SHP77 (cell line): ENCODE results near the gene VBP1.
"Not testable (repeated sequence)": the region's sequence is repeated elsewhere in the genome, so short reads cannot be mapped to it uniquely, and the experiment has no call there.

Experiments
- DNase-seq, 2 experiments: peaks; one replicate each; lab custom pipeline; 2025; lab: John Stamatoyannopoulos, UW

The VBP1 gene, protein sequence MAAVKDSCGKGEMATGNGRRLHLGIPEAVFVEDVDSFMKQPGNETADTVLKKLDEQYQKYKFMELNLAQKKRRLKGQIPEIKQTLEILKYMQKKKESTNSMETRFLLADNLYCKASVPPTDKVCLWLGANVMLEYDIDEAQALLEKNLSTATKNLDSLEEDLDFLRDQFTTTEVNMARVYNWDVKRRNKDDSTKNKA

DNA sequence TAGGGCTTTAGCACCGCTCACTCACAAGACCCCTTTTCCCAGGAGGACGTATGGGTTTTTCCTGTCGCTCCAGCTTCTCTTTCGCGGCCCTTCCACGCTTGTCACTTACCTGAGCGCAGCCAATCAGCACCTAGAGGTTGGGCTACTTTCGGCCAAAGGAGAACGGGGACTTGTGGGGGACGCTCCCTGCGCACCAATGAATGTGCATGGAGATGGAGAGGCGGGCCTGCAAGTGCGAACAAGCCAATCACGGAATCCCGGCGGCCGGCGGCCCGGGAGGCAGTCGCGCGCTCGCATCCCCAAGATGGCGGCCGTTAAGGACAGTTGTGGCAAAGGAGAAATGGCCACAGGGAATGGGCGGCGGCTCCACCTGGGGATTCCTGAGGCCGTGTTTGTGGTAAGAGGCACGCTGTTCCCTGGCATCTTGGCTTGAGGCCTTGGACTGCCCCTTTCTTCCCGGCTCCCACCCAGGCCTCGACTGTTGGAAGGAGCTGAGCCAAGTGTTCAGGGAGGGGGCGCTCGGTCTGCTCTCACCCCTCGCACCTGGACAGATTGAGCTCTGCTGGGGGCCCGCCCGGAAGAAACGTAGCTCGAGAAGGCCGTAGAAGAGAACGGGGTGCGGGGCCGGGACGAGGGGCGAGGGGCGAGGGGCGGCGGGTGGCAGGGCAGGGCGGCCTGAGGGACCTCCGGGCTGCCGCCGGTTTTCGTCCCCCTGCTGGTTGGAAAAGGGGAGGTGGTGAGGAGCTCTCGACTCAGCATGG lies at the start of gene VBP1:
Gene VBP1 (plus strand): TSS at position 282 of the 761 bp plus-strand sequence. CDS start 23 bp downstream, at position 305.
- peak; percentile 81 to 89 for DNase-seq

DNA sequence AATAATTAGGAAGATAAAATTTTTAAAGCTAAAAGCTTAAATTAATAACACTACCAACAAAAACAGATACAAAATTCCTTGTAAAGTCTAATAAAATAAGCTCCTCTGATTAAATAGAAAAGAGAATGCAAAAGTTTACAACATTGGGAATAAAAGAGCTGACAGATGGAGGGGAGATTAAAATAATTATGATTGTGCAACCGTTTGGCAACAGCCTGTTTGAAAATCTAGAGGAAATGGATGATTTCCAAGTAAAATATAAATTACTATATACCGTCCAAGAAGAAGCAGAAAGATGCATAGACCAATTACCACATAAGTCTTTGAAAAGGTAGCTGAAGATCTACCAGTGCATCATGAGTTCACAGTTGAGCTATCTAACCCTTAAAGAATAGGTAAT lies 46.4 kb upstream of the VBP1 start:
- DNase-seq: no peak

DNA sequence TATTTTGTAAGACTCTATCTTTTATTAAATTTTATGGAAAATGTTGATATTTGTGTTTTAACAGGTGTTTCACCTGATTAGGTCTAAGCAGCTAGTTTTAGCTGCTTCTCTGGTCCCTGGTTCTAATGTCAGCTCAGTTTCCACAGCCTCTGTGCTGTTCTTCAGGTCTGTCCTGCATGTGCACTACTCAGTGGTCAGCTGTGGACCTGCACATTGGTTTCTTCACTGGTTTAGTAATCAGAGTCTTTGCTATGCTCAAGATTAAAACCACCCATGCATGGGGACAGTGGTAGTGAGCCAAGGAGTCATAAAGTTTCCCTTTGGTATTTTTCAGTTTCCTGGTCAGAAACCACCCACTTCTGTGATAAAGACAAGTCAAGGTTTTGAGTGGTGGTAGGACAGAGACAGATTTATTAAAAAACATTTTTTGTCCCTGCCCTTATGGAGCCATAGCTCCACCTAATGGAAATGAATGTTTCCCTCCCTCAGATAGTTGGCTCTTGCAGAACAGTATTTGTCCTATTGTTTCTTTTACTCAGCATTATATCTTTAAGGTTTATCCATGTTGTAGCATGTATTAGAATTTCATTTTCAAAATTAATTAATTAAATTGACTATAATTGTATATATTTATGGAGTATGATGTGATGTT lies 36.8 kb upstream of the VBP1 start:
- DNase-seq: no peak

DNA sequence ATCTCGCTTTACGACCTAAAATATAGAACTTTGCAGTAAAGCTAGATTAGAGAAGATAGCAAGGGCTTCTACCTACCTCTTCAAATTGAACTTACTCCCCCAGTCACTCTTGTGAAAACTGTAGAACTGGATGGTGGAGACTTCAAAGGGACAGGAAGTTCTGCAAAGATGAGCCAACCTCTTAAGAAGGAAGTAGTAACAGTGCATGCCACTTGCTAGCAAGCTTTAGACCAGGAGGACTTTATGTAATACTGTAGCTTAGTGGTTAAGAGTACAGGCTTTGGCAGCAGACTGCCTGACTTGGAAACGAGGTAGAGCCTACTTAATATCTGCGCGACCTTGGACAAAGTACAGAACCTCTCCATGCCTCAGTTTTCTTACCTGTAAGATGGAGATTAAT lies 27.5 kb upstream of the VBP1 start:
- no peak for DNase-seq

DNA sequence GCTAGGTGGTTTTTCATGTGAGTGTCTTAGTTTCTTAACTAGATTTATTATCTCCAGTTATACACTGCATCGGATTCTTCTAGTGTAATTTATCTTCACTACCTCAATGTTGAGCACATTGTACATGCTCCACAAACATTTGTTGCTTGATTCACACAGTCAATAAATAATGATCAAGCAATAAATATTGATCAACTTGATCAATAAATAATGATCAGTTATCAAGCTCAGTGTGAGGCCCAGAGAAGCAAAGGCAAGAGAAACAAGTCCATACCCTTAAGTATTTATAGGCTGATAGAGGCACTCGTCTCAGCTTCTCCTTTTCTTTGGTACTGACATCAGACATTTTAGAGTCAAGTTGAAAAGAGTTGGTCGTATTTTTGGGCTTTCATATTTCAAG lies 5.1 kb upstream of the VBP1 start:
- no peak for DNase-seq

DNA sequence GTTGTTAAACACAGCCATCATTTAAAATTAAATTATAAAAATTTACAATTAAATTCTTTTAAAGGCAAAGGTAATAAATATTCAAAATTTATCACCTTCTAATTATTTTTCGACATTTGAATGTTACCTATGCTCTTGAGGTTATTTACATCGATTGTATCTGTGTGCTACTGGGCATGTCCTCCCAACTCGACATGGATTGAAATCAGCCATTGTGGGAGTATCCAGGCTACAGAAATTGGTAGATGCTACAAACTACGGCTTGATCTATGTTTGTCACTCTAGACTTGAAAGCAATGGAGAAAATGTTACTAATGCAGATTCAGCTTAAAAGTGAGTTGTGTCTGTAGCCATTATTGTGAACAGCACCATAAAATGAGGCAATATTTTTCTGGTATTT lies 2.5 kb upstream of the VBP1 start:
- no peak for DNase-seq

DNA sequence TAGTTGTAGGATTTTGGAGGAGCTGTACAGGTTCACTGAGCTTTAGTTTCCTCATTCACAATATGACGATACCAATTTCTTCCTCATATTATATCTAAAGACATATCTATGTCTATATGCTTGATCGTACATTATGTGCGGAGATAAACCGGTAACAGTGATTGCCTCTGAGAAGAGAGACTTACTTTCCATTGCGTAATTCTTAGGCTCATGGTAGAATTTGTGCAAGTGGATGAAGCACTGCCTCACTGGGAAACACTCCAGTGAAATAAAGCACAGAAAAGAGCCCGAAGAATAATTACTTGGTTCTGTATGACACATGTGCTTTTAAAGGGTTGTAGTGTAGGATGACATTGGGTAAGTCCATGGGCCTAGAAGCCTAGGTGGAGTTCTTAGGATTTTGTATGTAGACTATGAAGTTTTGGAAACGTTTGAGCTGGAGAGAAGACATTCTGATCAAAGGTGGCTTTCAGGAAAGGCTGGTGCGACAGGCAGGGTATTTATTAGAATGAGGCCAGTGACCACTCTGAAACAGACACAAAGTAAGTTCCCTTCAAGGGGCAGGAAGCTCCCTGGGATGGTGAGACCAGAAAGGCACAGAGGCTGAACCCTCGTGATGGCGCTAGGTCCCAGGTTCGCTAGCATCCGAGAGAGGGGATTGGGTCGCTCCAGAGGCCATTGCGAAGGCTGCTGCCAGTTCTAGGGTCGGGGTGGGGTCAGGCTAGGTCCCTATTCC lies 649 bp upstream of the VBP1 start:
- no peak for DNase-seq

DNA sequence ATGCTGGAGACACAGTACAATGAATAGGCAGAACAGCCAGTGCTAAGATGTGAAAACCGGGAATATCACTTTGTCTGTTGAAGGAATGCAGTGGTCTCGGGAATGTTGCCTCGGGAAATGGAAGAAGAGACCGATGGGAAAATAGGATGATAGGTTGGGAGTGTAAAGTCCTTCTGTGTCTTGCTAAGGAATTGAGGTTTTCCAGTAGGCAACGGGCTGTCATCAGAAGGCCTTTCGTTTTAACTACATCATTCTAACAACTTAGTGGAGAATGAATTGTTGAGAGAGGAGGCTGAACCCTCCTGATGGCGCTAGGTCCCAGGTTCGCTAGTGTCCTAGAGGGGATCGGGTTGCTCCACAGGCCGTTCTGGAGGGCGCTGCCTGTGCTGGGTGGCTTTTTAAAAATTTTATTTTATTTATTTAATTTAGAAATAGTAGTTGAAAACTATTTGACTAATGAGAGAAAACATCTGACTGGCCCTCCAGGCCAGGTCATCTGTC lies 730 bp downstream of the VBP1 start:
- DNase-seq: no peak

DNA sequence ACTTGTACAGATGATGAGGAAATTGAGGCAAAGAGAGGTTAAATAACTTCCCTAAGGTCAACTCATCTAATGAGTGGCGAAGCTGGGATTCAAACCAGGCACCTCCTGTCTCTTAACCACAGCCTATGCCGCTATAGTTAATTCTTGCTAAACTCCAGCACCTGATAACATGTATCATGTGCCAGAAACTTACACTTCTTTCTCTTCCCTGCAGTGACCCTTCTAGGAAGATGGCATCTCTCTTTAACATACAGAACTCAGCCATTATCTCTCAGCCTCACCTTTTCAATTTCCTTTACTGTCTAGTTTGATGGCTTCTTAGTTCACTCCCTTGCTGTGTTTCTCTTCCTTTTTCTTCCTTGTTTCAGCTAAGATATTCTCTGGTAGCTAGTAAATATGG lies 2.5 kb downstream of the VBP1 start:
- DNase-seq: no peak

DNA sequence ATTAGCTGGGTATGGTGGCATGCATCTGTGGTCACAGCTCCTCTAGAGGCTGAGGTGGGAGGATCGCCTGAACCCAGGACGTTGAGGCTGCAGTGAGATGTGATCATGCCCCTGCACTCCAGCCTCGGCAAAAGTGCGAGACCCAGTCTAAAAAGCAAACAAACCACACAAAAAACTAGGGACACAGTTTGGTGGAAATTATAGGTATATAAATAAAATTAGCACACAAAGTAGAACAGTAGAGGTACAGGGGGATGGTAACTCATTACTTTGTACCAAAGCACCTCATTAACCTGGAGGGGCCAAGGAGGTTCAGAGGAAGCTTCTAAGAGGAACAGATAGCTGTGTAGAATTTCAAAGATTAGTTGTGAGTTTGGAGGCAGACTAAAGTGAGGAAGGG lies 5.1 kb downstream of the VBP1 start:
- DNase-seq: no peak

DNA sequence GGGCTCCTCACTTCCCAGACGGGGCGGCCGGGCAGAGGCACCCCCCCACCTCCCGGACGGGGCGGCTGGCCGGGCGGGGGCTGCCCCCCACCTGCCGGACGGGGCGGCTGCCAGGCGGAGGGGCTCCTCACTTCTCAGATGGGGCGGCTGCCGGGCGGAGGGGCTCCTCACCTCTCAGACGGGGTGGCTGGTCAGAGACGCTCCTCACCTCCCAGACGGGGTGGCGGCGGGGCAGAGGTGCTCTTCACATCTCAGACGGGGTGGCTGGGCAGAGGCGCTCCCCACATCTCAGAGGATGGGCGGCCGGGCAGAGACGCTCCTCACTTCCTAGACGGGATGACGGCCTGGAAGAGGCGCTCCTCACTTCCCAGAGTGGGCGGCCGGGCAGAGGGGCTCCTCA lies 7.5 kb downstream of the VBP1 start:
- not testable (repeated sequence) for DNase-seq

DNA sequence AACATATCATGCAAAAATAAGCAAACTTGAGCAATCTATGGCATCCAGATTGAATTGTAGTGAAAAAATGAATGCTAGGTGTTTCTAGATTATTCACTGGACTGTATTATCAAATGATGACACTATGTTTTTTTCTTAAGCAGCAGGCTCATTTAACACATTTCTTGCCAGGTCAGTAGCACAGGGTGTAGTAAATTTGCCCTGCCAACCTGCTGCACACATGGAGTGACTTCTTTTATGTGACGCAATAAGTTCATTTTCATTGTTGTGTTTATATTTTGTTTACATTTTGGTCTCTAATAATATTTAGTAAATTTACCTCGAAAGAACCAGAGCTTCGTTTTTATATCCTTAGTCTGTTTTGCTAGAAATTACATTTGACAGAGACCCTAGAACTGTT lies 9.5 kb downstream of the VBP1 start:
- DNase-seq: no peak

DNA sequence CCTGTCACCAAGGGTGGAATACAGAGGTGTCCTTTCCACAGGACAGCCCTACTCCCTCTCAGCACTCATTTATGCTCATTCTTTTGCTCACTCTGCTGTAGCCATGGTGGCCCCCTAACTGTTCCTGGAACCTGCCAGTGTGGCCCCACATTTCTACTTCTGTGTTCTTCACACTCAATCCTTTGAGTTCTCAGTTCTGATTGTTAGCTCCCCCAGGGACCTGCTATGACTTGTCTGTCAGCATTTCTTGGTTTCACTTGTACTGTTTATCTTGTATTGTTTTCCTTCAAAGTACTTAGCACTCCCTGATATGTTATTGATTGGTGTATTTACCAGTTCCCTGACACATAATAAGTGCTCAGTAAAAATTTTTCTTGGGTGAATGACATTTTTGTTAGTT lies 14.9 kb downstream of the VBP1 start:
- DNase-seq: no peak

DNA sequence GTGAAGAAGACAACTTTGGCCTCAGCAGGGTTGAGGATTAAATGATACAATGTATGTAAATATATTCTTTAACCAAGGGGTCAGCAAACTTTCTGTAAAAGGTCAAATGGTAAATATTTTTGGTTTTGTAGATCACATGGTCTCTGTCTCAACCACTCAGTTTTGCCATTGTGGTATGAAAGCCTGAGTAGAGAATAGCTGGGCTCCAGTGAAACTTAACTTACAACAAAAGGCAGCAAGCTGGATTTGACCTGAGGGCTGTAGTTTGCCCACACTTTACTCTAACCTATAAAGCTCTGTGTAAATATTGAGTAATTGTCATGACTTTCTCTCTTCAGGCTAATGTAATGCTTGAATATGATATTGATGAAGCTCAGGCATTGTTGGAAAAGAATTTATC lies 19.6 kb downstream of the VBP1 start:
- no peak for DNase-seq

DNA sequence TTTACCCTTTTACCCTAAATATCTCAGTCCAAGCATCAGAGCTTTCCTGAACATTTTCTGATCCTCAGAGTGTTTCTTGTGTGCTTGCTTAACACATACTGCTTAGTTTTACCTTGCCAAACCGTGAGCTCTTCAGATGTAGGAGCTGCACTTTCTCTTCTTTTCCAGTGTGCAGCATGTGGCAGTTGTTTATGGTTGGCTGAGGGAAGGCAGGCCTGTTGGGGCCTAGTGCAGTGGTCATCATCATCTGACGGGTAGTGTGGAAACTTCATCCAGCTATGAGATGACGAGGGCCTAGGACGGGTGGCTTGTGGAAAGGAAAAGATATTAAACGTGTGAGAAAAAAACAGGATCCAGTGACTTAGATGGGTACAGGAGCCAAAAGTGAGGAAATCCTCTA lies 21.5 kb downstream of the VBP1 start:
- DNase-seq: no peak

DNA sequence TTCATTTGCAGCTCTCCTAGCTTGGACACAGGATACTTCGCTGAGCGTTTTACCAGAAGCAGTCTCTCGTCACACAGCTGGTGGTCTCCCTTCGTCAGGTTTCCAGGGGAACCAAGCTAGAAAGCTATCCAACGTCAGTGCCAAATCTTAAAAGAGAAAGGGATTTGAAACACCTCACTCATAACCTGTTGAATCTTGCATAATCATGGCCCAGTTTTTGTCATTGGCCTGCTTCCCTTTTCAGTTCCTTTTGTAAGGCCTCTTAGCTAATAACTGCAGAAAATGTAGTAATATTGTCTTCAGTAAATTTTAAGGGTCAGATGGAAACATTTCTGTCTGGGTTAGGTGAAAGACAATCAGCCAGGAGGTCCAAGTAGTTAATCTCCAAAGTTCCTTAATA lies 26.0 kb downstream of the VBP1 start:
- DNase-seq: no peak

DNA sequence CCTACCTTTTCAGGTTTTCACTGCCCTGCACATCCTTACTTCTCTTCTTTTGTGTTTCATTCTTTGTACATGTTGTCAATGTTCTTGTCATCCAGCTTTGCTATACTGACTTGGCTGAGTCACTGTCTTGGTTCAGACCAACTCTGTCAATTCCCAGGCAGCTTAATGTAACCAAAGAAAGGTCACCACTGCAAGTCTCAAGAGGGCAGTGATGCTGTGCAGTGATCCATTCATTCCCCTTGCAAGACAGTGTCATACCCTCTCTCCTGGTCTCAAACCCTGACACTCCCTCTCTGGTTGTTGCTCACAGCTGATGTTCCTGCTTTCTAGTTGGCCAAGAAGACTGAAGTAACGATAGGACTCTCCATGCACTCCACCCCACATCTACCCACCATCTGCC lies 30.5 kb downstream of the VBP1 start:
- DNase-seq: no peak

DNA sequence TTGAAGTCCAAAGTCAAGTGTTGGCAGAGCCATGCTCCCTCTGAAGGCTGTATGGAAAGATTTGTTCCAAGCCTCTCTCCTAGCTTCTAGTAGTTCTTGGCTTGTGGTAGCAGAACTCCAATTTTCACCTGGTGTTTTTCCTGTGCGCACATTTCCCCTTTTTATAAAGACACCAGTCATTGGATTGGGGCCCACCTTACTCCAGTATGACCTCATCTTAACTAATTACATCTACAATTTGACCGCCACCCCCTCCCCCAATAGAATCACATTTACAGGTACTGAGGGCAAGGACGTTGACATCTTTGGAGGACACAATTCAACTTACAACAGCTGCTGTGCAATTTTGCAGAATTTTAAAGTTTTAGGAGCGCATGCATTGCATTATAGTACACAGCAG lies 31.2 kb downstream of the VBP1 start:
- no peak for DNase-seq

DNA sequence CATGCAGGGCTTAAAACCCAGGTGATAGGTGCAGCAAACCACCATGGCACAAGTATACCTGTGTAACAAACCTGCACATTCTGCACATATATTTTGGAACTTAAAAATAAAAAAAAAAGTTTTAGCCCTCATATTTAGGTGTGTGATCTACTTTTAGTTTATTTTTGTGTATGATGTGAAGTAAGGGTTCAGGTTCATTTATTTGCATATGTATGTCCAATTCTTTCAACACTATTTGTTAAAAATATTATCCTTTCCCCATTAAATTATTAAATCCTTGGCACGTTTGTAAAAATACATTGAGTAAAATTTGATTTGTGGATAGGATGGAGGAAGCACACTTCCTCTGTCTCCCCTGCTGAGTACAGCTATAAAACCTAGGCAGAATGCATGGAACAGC lies 35.1 kb downstream of the VBP1 start:
- DNase-seq: no peak

DNA sequence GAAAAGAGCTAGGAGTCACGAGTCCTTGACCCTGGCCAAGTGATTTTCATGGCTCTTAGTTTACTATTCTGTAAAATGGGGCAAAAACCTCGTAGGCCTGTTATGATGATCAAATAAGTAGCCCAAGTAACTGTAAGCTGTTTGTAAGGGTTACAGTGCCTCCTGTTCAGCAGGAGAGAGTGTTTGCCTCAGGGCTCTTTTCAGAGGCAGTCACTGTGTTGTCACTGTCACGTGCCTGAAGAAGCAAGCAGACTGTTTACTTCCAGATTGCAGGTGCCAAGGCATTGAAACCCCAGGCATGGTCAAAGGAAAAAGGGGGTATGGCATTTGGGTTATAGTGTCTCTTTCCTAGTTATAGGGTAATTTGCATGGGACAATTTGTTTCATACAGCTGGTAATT lies 43.5 kb downstream of the VBP1 start:
- DNase-seq: no peak

DNA sequence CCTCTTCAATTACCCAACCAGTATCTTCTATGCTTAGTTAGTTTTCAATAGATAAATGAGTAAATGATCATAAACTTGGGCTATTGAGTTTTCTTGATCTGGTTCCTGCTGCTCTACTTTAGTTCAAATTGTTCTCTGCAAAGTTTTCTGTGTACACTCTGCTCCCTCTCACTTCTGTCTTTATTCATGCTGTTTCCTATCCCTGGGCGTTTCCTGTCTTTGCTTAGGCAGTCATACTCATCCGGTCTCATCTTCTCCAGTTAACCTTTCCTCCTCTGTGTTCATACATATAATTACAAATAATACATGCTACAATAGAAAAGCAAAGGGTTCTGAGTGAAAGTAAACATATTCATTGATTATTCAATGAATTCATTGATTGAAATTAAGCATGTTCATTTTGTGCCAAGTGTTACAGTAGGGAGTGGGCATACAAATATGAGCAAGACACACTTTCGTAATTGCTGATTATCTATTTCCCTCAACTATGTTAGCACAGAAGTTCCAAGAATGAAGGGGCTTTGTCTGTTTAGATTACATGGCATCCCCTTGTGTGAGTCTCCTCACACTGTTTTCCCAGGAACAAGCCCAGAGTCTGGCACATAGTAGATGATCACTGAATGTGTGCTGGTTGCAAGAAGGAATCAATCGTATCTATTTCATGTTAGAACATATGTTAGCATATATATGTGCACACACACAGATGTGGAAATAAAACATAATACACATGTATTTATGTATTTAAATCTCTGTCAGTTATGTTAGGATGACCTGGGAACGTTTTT lies 46.9 kb downstream of the VBP1 start:
- DNase-seq: no peak
